T47D (cell line): ENCODE results near the gene TNFSF15.
"Not testable (repeated sequence)": the region's sequence is repeated elsewhere in the genome, so short reads cannot be mapped to it uniquely, and the experiment has no call there.

Experiments used
- DNase-seq, 2 experiments: peaks; one replicate each; pipeline versions ENCODE4 v3.0.0 to v3.0.0-alpha.2; 2011 to 2012; ENCODE audit warnings: low read depth in 1 of 2, low spot score in 1 of 2
- JUND ChIP-seq: IDR thresholded peaks from 2 replicates; pipeline ENCODE4 v1.6.1; 2012; ENCODE audit warnings: low read depth
- in situ Hi-C: cut with HindIII; loops from 2 replicates; pipeline ENCODE4 v1.10.0; 2016; ENCODE audit warnings: low sequenced_read_pairs, low pct_unique_long_range_greater_than_20kb

TNFSF15 gene

DNA sequence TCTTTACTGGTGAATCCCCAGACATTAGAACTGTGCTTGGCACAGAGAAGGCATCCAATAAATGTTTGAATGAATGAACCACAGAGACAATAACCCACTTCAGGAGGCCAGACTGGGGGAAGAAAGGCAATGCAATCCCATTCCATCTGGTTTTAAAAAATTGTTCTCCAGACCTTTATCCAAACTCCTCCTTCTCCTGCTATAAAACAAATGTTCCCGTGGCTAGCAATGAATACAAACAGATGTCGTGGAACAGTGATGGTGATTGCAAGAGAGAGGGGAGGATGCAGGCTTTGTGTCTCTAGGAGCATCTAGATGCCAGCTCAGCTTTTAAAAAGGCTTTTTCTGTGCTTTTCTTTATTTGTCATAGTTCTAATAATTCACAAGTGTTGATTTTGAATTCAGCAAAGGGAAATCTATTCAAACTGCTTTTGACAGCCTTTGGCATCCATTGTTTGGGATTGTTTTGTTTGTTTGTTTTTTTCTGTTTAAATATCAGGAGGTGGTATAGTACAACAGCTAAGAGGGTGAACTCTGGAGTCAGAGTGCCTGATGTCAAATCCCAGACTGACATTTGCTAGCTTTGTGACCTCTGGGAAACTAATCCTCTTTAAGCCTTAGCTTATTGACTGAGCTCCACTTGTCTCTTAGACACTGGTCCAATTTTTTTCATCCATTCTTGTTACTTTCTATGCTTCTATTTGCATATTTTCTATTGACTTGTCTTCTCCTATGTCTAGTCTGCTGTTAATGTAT is 59.1 kb downstream of the TNFSF15 start:
- no peak for TF ChIP-seq JUND
- no peak for DNase-seq
- in situ Hi-C loops = no loop called here

DNA sequence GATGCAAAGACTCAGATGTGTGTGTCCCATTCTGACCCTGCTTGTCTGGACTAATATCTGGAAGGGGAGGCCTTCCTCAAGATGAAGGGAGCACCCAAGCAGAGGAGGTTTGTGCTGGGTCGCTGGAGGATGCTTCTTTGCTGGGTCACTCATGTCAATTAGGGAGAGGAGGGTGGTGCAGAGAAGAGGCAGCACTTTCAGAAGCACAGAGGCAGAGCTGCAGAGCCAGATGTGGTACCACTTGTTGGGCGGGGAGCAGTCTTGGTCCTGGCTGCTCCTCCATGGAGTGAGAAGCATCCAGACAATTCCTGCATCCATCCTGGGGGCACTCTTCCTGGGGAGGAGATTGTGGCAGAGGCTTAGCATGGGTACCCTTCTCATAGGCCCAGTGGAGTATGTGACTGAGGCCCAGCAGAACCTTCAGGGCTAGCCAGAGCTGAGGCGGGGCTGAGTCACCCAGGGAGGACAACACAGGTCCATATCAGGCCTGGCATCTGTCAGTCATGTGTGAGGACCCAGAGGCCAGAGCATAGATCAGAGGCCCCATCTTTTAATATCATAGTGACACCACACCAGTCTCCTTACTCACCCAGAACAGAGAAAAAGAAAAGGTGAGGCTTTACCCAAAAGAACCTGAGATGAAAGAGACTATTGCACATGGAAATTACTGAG is 59.8 kb downstream of the TNFSF15 start:
- no peak for DNase-seq
- in situ Hi-C loops = no loop called here

DNA sequence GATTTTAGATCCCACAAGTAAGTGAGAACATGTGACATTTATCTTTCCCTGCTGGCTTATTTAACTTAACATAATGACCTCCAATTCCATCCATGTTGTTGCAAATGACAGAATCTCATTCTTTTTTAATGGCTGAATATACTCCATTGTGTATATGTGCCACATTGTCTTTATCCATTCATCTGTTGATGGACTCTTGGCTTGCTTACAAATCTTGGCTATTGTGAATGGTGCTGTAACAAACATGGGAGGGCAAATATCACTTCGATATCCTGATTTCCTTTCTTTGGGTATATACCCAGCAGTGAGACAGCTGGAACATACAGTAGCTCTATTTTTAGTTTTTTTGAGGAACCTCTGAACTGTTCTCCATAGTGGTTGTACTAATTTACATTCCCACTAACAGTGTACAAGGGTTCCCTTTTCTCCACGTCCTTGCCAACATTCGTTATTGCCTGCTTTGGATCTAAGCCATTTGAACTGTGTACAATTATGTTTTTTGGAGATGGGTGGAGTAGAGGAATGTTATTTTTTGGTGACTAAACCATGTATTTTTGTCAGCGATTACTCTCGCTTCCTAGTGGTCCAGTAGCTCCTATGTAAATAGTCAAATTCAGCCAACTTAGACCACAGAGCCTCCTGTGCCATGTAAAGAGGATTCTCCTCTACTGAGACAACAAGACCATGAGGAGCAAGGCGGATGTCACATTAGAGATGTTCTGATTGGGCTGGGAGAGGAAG is 60.6 kb downstream of the TNFSF15 start:
- in situ Hi-C loops = no loop called here
- DNase-seq = no peak
- TF ChIP-seq JUND = no peak

More for the DNA sequence above, 59.8 kb downstream of the TNFSF15 start:
- no peak for TF ChIP-seq JUND

DNA sequence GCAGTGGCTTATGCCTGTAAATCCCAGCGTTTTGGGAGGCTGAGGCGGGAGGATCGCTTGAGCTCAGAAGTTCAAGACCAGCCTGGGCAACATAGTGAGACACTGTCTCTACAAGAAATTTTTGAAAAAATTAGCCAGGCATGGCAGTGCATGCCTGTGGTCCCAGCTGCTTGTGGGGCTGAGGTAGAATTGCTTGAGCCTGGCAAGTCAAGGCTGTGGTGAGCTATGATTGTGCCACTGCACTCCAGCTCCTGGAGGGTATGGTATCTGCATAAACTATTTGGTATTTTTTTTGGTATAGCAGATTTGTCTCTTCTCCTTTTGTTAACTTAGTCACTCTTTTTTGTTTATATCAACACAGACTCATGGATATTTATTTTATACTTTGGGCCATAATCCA is 62.4 kb downstream of the TNFSF15 start:
- DNase-seq = no peak
- TF ChIP-seq JUND = no peak
- in situ Hi-C loops = no loop called here

DNA sequence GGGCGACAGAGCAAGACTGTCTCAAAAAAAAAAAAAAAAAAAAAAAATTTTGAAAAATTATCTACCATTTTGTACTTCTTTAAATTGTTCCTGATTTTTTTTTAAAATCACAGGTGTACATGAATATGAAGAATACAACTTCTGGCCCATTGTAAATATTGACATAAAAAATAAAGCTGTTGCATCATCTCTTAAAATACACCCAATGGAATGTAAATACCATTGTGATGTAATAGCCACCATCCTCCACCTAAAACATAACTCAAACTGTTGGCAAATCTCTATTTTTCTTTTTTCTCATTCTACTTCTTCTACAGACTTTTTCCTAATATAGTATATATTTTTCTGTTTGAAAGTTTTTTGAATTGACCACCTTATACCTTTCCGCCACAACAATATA is 62.9 kb downstream of the TNFSF15 start:
- in situ Hi-C loops = no loop called here
- peak in 1 of 2 experiments; percentile 34 for DNase-seq

DNA sequence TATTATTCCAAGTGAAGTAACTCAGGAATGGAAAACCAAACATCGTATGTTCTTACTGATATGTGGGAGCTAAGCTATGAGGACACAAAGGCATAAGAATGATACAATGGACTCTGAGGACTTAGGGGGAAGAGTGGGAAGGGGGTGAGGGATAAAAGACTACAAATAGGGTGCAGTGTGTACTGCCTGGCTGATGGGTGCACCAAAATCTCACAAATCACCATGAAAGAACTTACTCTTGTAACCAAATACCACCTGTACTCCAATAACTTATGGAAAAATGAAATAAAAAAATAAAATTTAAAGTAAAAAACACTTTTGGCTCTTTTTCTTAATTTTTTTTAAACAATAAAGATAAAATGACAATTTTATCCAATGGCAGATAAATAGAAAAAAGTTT is 64.3 kb downstream of the TNFSF15 start:
- in situ Hi-C loops = not testable (repeated sequence)
- DNase-seq = peak in 1 of 2 experiments; percentile 45

More for the DNA sequence above, 62.9 kb downstream of the TNFSF15 start:
- no peak for TF ChIP-seq JUND

DNA sequence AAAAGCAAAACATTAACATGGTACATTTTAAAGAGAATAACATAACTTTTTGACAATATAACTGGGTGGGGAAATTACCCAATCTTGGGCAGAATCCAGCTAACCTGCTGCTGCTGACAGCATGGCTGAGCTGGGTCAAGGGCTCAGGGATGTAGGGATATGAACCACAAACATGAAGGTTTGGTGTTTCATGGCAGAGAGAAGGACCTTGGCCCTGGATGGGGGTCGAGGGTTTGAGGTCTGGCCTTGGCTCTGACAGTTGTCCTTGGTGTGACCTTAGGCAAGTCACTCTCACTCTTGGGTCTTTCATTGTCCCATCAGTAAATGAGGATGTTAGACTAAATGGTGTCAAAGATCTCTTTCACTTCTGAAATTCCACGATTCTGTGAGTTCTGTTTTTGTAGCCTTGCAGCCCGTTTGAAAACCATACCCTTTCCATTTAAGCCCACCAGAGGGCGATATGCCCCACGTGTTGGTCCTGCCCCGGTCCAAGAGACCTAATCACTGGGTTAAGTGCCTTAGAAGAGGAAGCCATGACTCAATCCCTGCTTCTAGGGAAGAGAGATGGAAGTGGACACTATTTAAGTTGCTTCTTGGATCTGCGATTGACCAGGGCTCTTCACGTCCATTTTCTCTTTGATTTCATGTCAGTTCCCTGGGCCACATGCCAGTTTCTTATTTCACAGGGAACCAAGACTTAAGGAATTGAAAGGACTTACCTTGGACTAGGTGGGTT is 67.1 kb downstream of the TNFSF15 start:
- TF ChIP-seq JUND = no peak
- peak; percentile 65 to 86 for DNase-seq
- in situ Hi-C loops = no loop called here

DNA sequence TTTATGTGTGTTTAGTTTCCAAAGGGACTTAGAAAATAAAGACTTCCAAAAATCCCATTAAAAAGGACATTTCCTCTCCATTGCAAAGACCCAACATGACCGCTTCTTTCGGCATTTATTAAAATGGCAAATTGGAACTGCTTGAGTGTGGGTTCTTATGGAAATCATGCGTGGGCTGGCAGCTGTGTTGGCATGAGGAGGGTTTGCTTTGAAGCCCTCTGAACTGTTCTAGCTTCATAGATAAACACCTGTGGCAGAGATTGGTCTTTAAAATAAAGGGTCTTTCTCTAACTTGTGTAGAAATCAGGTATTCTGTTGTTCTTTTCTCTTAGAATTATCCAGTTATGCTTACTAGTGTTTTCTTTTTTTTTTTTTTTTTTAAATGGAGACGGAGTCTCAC is 68.0 kb downstream of the TNFSF15 start:
- TF ChIP-seq JUND = no peak
- in situ Hi-C loops = no loop called here
- no peak for DNase-seq

DNA sequence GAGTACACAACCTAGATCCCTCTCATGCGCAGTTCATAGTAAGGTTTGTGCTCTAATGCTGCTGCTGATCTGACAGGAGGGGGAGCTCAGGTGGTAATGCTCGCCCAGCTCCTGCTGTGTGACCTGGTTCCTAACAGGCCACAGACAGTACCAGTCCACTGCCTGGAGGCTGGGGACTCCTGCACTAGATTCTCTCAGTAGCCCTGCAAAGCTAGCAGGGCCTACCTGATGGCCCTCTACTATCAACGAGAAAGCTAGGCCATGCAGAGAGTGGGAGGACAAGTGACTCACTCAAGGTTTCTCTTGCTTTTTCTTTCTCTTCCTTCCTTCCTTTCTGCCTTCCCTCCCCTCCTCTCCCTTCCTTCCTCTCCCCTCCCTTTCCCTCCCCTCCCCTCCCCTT is 68.7 kb downstream of the TNFSF15 start:
- in situ Hi-C loops = no loop called here
- no peak for TF ChIP-seq JUND

DNA sequence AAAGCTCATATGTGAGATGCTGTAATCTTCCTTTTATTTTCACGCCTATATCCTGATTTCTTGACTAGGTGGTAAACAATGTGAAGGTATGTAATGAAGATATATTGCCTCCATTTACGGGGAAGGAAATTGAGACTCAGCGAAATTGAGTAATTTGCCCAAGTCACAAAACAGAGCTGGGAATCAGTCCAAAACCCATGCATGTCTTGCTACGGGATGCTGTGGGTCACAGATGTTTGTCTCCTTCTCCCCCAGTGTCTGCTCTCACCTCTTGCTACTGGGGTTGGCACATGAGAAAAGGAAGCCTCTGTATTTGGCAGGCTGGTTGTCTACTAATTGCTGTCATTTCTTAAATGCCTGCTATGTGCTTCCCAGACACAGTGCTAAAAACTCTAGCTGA is 70.1 kb downstream of the TNFSF15 start:
- in situ Hi-C loops = no loop called here
- no peak for DNase-seq
- TF ChIP-seq JUND = no peak

More for the DNA sequence above, 68.7 kb downstream of the TNFSF15 start:
- DNase-seq = peak in 1 of 2 experiments; percentile 15

DNA sequence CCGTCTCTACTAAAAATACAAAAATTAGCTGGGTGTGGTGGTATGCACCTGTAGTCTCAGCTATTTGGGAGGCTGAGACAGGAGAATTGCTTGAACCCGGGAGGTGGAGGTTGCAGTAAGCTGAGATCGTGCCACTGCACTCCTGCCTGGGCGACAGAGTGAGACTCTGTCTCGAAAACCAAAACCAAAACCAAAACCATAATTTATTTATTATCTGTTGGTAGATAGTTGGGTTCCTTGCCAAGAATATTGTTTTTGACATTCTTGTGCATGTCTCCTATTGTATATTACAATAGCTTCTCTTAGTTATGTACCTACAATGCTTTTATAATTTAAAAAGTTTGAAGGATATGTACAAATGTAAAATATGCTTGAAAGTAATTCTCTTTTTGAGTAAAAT is 70.7 kb downstream of the TNFSF15 start:
- DNase-seq, in situ Hi-C loops: not testable (repeated sequence)
